ENCODE data around the gene CAMSAP3.

Gene CAMSAP3

GRCh38 chr19:7556696-7557315 is 38.9 kb upstream of the CAMSAP3 start:
- Histone ChIP-seq H3K36me3 (ENCODE audit: control insufficient read depth, insufficient read depth, low read length) (peaks cover 21% of the 10 kb centered on the region), H3K4me3 (replicated peaks; ENCODE audit: low read depth, low read length) (no peak overlapping the region), H3K27me3 (replicated peaks; ENCODE audit: control insufficient read depth, insufficient read depth, low read length) (no peaks in the 10 kb centered on the region)
- TF ChIP-seq CTCF (IDR thresholded peaks at IDR 0.05; ENCODE audit: insufficient read depth, low read length, poor library complexity, severe bottlenecking), result no peak
- no peak for DNase-seq (ENCODE audit: extremely low read depth, insufficient read length)

GRCh38 chr19:7558667-7559066 is 37.0 kb upstream of the CAMSAP3 start:
- no peak for DNase-seq (ENCODE audit: extremely low read depth, insufficient read length)
- no peak overlapping the region for H3K4me3 ChIP-seq (replicated peaks; ENCODE audit: low read depth, low read length)
- peaks cover 21% of the 10 kb centered on the region for H3K36me3 ChIP-seq (ENCODE audit: control insufficient read depth, insufficient read depth, low read length)
- no peaks in the 10 kb centered on the region for H3K27me3 ChIP-seq (replicated peaks; ENCODE audit: control insufficient read depth, insufficient read depth, low read length)
- no peak for TF ChIP-seq CTCF (IDR thresholded peaks at IDR 0.05; ENCODE audit: insufficient read depth, low read length, poor library complexity, severe bottlenecking)

GRCh38 chr19:7559102-7559501 is 36.6 kb upstream of the CAMSAP3 start:
- Histone ChIP-seq H3K36me3 (ENCODE audit: control insufficient read depth, insufficient read depth, low read length) (peaks cover 21% of the 10 kb centered on the region), H3K4me3 (replicated peaks; ENCODE audit: low read depth, low read length) (no peak overlapping the region), H3K27me3 (replicated peaks; ENCODE audit: control insufficient read depth, insufficient read depth, low read length) (no peaks in the 10 kb centered on the region)
- no peak for TF ChIP-seq CTCF (IDR thresholded peaks at IDR 0.05; ENCODE audit: insufficient read depth, low read length, poor library complexity, severe bottlenecking)
- no peak for DNase-seq (ENCODE audit: extremely low read depth, insufficient read length)

GRCh38 chr19:7560255-7560654 is 35.4 kb upstream of the CAMSAP3 start:
- DNase-seq (ENCODE audit: extremely low read depth, insufficient read length), result no peak
- no peak for TF ChIP-seq CTCF (IDR thresholded peaks at IDR 0.05; ENCODE audit: insufficient read depth, low read length, poor library complexity, severe bottlenecking)
- Histone ChIP-seq H3K27me3 (replicated peaks; ENCODE audit: control insufficient read depth, insufficient read depth, low read length) (no peaks in the 10 kb centered on the region), H3K36me3 (ENCODE audit: control insufficient read depth, insufficient read depth, low read length) (peaks cover 19% of the 10 kb centered on the region), H3K4me3 (replicated peaks; ENCODE audit: low read depth, low read length) (no peak overlapping the region)

GRCh38 chr19:7561325-7561724 is 34.3 kb upstream of the CAMSAP3 start:
- TF ChIP-seq CTCF (IDR thresholded peaks at IDR 0.05; ENCODE audit: insufficient read depth, low read length, poor library complexity, severe bottlenecking), result no peak
- Histone ChIP-seq H3K4me3 (replicated peaks; ENCODE audit: low read depth, low read length) (no peak overlapping the region), H3K36me3 (ENCODE audit: control insufficient read depth, insufficient read depth, low read length) (peaks cover 15% of the 10 kb centered on the region), H3K27me3 (replicated peaks; ENCODE audit: control insufficient read depth, insufficient read depth, low read length) (no peaks in the 10 kb centered on the region)
- no peak for DNase-seq (ENCODE audit: extremely low read depth, insufficient read length)
